Measurements from ENCODE around the gene LASP1. TPM values are rescaled to one million over a fixed set of nuclear protein-coding genes. Genes with fewer than 3 reads are reported as not detected.
A peak's percentile ranks its signal among the peaks of the same experiment; 100 is the strongest.

LASP1 gene
- total and polyA plus RNA-seq, 8 donors, result 33.7 to 183 (median 101) TPM

DNA sequence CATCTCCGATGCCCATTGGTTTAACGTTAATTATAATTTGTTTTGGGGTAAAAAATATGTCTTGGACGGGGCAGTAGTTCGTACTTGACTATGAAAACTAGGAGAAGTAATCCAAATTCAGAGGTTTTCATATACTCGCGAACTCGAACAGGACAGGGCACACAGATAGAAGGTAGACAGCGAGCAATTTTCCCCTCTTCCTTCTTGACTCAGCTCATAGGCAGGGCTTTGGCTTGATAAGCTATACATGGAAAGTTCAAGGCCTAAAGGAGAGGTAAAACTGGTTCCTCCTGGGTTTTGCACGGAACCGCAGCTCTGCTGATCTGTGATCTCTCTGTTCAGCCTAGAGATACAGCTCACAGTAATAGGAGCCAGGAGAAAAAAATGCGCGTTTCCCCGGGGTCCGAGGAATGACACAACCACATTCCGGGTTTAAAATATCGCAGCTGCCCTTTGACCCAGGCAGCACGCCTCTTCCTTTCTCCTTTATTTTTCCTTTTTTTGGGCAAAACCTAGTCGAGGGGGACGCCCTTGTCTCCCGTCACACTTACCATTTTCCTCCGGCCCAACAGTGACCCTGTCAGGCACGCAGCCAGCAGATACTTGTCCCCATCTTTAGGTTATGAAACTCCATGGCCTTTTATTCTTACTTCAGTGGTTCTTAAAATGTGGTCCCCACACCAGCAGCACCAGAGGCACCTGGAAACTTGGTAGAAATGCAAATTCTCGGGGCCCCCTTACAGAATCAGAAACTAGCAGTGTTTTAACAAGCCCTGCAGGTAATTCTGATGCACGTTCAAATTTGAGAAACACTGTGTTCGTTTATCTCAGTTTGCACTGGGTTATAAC, 1.7 kb upstream of the LASP1 start:
- Histone ChIP-seq H3K4me3 (peak overlapping the region; percentile 91 to 100 (median 94)), H3K27ac (peak overlapping the region; percentile 47 to 98 (median 97)), H3K9me3 (no peaks in the 10 kb centered on the region), H3K36me3 (no peaks in the 10 kb centered on the region), H3K27me3 (no peaks in the 10 kb centered on the region), H3K4me1 (peaks cover 36 to 40% (median 39%) of the 10 kb centered on the region in 4 donors)
- 14 to 17% (median 16%) methylated on average over 25 of the region's 25 CpGs for WGBS, 5 donors
- TF ChIP-seq EP300 (IDR thresholded peaks at IDR 0.05), result no peak
- TF ChIP-seq, protein P1, sequence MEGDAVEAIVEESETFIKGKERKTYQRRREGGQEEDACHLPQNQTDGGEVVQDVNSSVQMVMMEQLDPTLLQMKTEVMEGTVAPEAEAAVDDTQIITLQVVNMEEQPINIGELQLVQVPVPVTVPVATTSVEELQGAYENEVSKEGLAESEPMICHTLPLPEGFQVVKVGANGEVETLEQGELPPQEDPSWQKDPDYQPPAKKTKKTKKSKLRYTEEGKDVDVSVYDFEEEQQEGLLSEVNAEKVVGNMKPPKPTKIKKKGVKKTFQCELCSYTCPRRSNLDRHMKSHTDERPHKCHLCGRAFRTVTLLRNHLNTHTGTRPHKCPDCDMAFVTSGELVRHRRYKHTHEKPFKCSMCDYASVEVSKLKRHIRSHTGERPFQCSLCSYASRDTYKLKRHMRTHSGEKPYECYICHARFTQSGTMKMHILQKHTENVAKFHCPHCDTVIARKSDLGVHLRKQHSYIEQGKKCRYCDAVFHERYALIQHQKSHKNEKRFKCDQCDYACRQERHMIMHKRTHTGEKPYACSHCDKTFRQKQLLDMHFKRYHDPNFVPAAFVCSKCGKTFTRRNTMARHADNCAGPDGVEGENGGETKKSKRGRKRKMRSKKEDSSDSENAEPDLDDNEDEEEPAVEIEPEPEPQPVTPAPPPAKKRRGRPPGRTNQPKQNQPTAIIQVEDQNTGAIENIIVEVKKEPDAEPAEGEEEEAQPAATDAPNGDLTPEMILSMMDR (IDR thresholded peaks at IDR 0.05), result no peak
- TF ChIP-seq POLR2AphosphoS5 (IDR thresholded peaks at IDR 0.05), result peak in 1 of 3 donors; percentile 44
- no peak for TF ChIP-seq POLR2A (IDR thresholded peaks at IDR 0.05)
- peak; percentile 44 to 77 for DNase-seq
- intact Hi-C loops (cut with DNase I; ENCODE audit: low total_unique reads), result no loop called here

DNA sequence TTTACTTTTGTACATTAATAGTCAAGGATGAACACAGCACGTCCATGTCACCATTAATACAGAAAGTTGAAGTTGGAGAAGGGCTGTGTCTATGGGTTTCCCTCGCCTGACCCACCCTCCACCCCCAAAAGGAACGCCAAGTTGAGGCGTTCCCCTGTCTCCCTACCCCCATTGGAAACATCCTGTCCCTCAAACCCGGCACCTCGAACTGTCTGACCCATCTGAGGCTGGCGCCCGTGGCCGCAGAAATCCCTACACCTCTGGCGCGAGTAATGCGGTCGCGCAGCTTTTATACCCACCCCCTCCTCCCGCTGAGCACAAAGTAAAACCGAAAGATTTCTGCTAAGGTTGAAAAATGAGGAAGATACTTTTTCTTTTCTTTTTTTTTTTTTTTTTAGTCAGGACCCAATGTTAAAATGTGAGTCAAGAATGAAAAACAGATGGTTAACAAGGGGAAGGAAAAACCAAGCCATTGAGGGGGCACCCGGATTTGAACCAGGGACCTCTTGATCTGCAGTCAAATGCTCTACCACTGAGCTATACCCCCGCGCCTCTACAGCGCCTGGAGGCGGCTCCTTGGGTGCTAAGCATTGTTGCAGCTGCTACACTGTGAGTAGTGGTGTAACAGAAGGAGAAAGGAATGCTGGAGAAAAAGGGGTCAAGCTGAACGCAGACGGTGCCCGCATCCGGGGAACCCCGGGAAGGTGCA, 887 bp upstream of the LASP1 start:
- WGBS, 5 donors, result 0 to 2% (median 2%) methylated on average over 26 of the region's 26 CpGs
- Histone ChIP-seq H3K9me3 (no peaks in the 10 kb centered on the region), H3K36me3 (no peaks in the 10 kb centered on the region), H3K4me3 (peak overlapping the region; percentile 91 to 100 (median 94)), H3K27ac (peak overlapping the region; percentile 95 to 98 (median 97)), H3K27me3 (no peaks in the 10 kb centered on the region), H3K4me1 (peaks cover 44 to 47% (median 47%) of the 10 kb centered on the region in 4 donors)
- TF ChIP-seq POLR2AphosphoS5 (IDR thresholded peaks at IDR 0.05) (peak in 2 of 3 donors; percentile 27 to 67), POLR2A (IDR thresholded peaks at IDR 0.05) (no peak)
- peak; percentile 94 to 96 for DNase-seq
- intact Hi-C loops (cut with DNase I; ENCODE audit: low total_unique reads), result no loop called here

DNA sequence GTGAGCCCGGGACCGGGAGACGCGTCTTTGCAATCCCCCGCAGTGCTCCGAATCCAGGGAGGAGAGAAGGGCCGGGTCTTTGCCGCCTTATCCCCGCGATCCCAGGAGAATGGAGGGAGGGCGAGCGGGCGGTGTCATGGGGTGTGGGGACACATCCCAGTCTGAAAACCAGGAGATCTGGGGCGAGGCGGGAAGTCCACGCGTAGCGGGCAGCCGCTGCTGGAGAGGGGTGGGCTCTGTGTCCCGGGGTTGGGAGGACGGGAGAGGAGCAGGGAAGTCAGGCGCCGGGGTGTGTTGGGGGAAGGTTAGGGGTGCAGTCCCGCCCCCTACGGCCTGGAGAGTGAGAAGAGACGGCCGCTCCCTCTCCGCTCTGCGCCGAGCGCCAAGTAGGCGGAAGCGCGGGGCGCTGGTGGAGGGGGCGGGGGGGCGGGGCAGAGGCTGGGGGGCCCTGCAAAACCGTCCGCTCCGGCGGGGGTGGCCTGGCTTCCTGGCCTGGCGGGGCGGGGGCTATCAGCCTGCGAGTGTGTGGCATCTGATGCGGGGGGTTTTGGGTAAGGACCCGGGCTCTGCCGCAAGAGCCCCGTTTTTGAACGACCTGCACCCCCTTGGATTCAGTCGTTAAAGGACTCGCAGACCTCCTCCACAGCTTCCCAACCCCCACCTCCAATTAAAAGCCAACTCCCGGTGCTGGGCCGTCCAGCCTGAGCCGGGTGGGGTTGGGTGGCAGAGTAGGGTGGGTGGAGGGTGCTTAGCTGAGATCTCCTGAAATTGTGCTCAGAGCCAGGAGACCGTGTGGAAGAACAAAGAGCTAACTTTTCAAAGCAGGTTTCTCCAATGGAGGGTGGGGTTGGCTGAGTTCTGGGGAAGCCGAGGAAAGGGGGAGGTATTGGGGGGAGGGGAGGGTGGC, 654 bp downstream of the LASP1 start:
- TF ChIP-seq EP300 (IDR thresholded peaks at IDR 0.05), result no peak
- peak in 1 of 3 donors; percentile 11 for TF ChIP-seq POLR2AphosphoS5 (IDR thresholded peaks at IDR 0.05)
- TF ChIP-seq POLR2A (IDR thresholded peaks at IDR 0.05), result no peak
- TF ChIP-seq, protein P1 (IDR thresholded peaks at IDR 0.05), result no peak
- WGBS, 5 donors, result 0 to 2% (median 0%) methylated on average over 30 to 54 of the region's 56 CpGs
- intact Hi-C loops (cut with DNase I; ENCODE audit: low total_unique reads), result no loop called here

DNA sequence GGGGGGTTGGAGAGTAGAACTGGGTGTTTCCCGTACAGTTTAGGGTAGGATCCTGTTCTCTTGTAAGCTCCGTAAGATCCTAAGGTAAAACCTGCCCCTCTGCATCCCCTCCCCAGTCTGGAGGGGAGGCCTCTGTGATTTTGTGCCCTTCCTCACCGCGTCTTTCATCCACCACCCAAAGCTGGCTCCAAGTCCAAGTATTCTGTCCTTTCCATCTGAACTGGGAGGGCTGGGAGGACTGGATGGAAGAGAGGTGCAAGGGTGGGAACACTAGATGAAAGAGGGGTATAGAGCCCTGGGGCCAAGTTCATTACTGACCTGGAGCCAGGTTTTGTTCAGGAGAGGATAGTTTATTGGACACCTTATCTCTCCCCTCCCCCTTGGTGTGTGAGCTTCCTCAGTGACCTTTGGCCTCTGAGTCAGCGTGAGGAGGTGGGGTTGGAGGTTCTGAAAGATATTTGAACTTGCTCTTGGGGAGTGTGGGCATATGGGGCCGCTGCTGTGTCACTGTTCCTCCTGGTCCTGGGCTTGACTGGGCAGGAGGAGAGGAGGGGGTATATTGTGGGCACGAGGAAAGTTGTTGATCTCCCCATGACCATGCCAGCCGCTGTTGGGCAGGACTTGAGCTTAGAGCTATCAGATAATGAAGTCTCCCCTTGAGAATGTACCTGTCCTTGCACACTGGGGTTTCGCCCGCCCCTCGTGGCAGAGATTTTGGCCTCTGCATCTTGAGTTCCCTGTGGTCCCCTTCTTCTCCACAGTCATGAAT, 1.6 kb downstream of the LASP1 start:
- peaks cover 0 to 4% (median 0%) of the 10 kb centered on the region in 4 donors for H3K36me3 ChIP-seq
- H3K4me3 ChIP-seq, result peak overlapping the region; percentile 91 to 100 (median 94)
- H3K4me1 ChIP-seq, result peaks cover 67 to 71% (median 70%) of the 10 kb centered on the region in 4 donors
- H3K27ac ChIP-seq, result peak overlapping the region; percentile 95 to 98 (median 97)
- peak in 2 of 3 donors; percentile 74 to 90 for TF ChIP-seq POLR2AphosphoS5 (IDR thresholded peaks at IDR 0.05)
- TF ChIP-seq, protein P1 (IDR thresholded peaks at IDR 0.05), result no peak
- peak; percentile 76 to 91 for DNase-seq
- intact Hi-C loops (cut with DNase I; ENCODE audit: low total_unique reads), result no loop called here
- 9 to 13% (median 12%) methylated on average over 10 to 11 of the region's 11 CpGs for WGBS, 5 donors
- no peaks in the 10 kb centered on the region for H3K9me3 ChIP-seq
- no peaks in the 10 kb centered on the region for H3K27me3 ChIP-seq

More for the DNA sequence above, 654 bp downstream of the LASP1 start:
- Histone ChIP-seq H3K36me3 (peaks cover 0 to 4% (median 0%) of the 10 kb centered on the region in 4 donors), H3K9me3 (no peaks in the 10 kb centered on the region), H3K4me3 (peak overlapping the region; percentile 91 to 100 (median 94)), H3K27ac (peak overlapping the region; percentile 95 to 98 (median 97)), H3K27me3 (no peaks in the 10 kb centered on the region), H3K4me1 (peaks cover 60 to 63% (median 62%) of the 10 kb centered on the region in 4 donors)
- DNase-seq, result peak; percentile 75 to 92
